D721Med (cell line): ENCODE results near the gene FAM170B.

Source experiments
- DNase-seq: peaks from one replicate; pipeline ENCODE4 v3.0.0; 2011; ENCODE audit warnings: low spot score; ENCODE audit not compliant: insufficient read length
- FAIRE-seq: peaks from 2 replicates; lab custom pipeline; 2011; peaks lifted over from hg19 to GRCh38; lab: Jason Lieb, UNC
- TF ChIP-seq, protein P1 (sequence below): IDR thresholded peaks from 2 replicates; pipeline ENCODE4 v1.5.1; 2012; ENCODE audit warnings: mild to moderate bottlenecking, control low read depth; ENCODE audit not compliant: insufficient read depth; ENCODE audit errors: missing control alignments

Gene FAM170B

DNA sequence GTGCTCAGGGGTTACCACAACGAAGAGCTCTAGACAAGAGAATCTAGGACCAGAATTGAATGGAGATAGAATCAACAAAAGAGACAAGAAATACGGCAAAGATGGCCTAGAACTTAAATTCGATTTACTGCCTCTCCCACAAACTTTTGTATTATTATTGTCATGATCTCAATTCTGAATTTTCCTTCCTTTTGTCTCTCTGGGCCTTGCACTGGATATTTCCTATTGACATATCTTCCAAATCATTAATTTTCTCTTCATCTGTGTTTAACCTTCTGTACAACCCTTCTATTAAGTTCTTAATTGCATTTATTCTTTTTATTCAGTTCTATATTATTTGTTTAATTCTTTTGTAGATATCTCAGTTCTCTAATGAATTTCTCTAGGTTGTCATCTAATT is 46.9 kb downstream of the FAM170B start:
- DNase-seq (no peak), FAIRE-seq (no peak)
- TF ChIP-seq, protein P1, sequence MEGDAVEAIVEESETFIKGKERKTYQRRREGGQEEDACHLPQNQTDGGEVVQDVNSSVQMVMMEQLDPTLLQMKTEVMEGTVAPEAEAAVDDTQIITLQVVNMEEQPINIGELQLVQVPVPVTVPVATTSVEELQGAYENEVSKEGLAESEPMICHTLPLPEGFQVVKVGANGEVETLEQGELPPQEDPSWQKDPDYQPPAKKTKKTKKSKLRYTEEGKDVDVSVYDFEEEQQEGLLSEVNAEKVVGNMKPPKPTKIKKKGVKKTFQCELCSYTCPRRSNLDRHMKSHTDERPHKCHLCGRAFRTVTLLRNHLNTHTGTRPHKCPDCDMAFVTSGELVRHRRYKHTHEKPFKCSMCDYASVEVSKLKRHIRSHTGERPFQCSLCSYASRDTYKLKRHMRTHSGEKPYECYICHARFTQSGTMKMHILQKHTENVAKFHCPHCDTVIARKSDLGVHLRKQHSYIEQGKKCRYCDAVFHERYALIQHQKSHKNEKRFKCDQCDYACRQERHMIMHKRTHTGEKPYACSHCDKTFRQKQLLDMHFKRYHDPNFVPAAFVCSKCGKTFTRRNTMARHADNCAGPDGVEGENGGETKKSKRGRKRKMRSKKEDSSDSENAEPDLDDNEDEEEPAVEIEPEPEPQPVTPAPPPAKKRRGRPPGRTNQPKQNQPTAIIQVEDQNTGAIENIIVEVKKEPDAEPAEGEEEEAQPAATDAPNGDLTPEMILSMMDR, result no peak

DNA sequence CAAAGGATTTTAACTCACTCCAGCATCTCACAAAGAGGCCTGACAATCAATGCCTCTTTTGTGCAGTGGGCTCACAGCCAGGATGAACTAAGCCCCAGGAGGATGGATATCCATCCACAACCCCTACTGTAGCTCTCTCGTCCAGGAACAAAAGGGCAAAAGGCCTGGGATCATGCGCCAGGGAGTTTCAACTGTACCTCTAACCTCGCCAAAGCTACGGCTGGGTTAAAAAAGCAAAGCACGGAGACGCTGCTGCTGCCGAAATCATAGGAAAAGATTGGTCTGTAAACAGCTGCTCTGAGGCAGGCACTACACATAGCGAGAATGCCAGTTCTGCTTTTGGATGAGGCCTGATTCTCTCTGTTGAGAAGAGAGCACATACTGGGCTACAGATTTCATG is 50.6 kb downstream of the FAM170B start:
- FAIRE-seq (no peak), DNase-seq (no peak)

GRCh38 chr10:49082766-49083165 is 51.1 kb downstream of the FAM170B start:
- FAIRE-seq, result no peak
- no peak for DNase-seq
- TF ChIP-seq, protein P1, result no peak

More for the DNA sequence above, 50.6 kb downstream of the FAM170B start:
- TF ChIP-seq, protein P1, result no peak

- DNase-seq (no peak), FAIRE-seq (no peak)
- TF ChIP-seq, protein P1, result no peak
These were observed 52.1 kb downstream of the FAM170B start for GRCh38 chr10:49081547-49082275.
